ENCODE results near the gene SLCO1B3. TPM values are rescaled to one million over a fixed set of nuclear protein-coding genes. Genes with fewer than 3 reads are reported as not detected.
"Not testable (repeated sequence)": the region's sequence is repeated elsewhere in the genome, so short reads cannot be mapped to it uniquely, and the experiment has no call there.

The SLCO1B3 gene
- total RNA-seq, 1 experiment from 2014 or later: 13.2 TPM

- CTCF ChIA-PET: no interaction called here
- Histone ChIP-seq H3K9ac (ENCODE audit: low read length) (no peak overlapping the region), H3F3A (ENCODE audit: low read length, unreplicated experiment) (no peaks in the 10 kb centered on the region), H3K79me2 (ENCODE audit: low read length) (no peaks in the 10 kb centered on the region), H3K4me2 (ENCODE audit: low read length) (no peak overlapping the region), H4K20me1 (ENCODE audit: low read length) (no peaks in the 10 kb centered on the region), H3K4me3 (ENCODE audit: low read length) (no peak overlapping the region), H3K9me2 (replicated peaks; ENCODE audit: low read length) (no peaks in the 10 kb centered on the region), H3K9me3 (ENCODE audit: low read length) (no peaks in the 10 kb centered on the region), H3K36me3 (ENCODE audit: low read depth, low read length) (peaks cover 11% of the 10 kb centered on the region; the same call in 1 of the 2 replicates), H3K27ac (ENCODE audit: low read length) (no peak overlapping the region), H3K4me1 (ENCODE audit: insufficient read depth, low read length) (no peaks in the 10 kb centered on the region), H3K27me3 (ENCODE audit: low read length) (no peaks in the 10 kb centered on the region), H2AFZ (ENCODE audit: low read length) (no peak overlapping the region)
- DNase-seq (no peak), ATAC-seq (no peak)
- no TSS peak for BruUV-seq (replicated peaks)
- intact Hi-C loops (cut with micrococcal nuclease): no loop called here
- no peak for TF ChIP-seq EZH2phosphoT487 (IDR thresholded peaks at IDR 0.05; ENCODE audit: borderline replicate concordance, low read length)
- TF ChIP-seq EZH2 (IDR thresholded peaks at IDR 0.05; ENCODE audit: low read length, unreplicated experiment): no peak
- no peak for TF ChIP-seq CTCF (conservative IDR thresholded peaks at IDR 0.05; ENCODE audit: low read depth, low read length)
- POLR2A ChIA-PET (ENCODE audit: unreplicated experiment): no interaction called here
Observed at GRCh38 chr12:20778969-20779368, 31.5 kb upstream of the SLCO1B3 start.

GRCh38 chr12:20779971-20780370 is 30.5 kb upstream of the SLCO1B3 start:
- H3K9me3 ChIP-seq (ENCODE audit: low read length); intact Hi-C loops (cut with micrococcal nuclease); H3K27me3 ChIP-seq (ENCODE audit: low read length); DNase-seq; H3K4me1 ChIP-seq (ENCODE audit: insufficient read depth, low read length); H3K4me2 ChIP-seq (ENCODE audit: low read length); H3K27ac ChIP-seq (ENCODE audit: low read length); BruUV-seq (replicated peaks); H3K79me2 ChIP-seq (ENCODE audit: low read length); H3K9me2 ChIP-seq (replicated peaks; ENCODE audit: low read length); H4K20me1 ChIP-seq (ENCODE audit: low read length); H3K9ac ChIP-seq (ENCODE audit: low read length); H2AFZ ChIP-seq (ENCODE audit: low read length); H3F3A ChIP-seq (ENCODE audit: low read length, unreplicated experiment); H3K4me3 ChIP-seq (ENCODE audit: low read length); CTCF ChIA-PET; POLR2A ChIA-PET (ENCODE audit: unreplicated experiment); ATAC-seq: not testable (repeated sequence)
- peaks cover 11% of the 10 kb centered on the region; the same call in 1 of the 2 replicates for H3K36me3 ChIP-seq (ENCODE audit: low read depth, low read length)

GRCh38 chr12:20783796-20784357 is 26.6 kb upstream of the SLCO1B3 start:
- H3K27me3 ChIP-seq (ENCODE audit: low read length); H3K9me2 ChIP-seq (replicated peaks; ENCODE audit: low read length); H3K27ac ChIP-seq (ENCODE audit: low read length); H3K36me3 ChIP-seq (ENCODE audit: low read depth, low read length); ATAC-seq; H3K79me2 ChIP-seq (ENCODE audit: low read length); H3K4me1 ChIP-seq (ENCODE audit: insufficient read depth, low read length); H3K4me2 ChIP-seq (ENCODE audit: low read length); H3K9me3 ChIP-seq (ENCODE audit: low read length); H2AFZ ChIP-seq (ENCODE audit: low read length); POLR2A ChIA-PET (ENCODE audit: unreplicated experiment); BruUV-seq (replicated peaks); intact Hi-C loops (cut with micrococcal nuclease); H3K4me3 ChIP-seq (ENCODE audit: low read length); CTCF ChIA-PET; DNase-seq; H3F3A ChIP-seq (ENCODE audit: low read length, unreplicated experiment); H4K20me1 ChIP-seq (ENCODE audit: low read length); H3K9ac ChIP-seq (ENCODE audit: low read length): not testable (repeated sequence)

GRCh38 chr12:20792971-20793370 is 17.5 kb upstream of the SLCO1B3 start:
- Histone ChIP-seq H3K9ac (ENCODE audit: low read length) (no peak overlapping the region), H3K4me1 (ENCODE audit: insufficient read depth, low read length) (no peaks in the 10 kb centered on the region), H3F3A (ENCODE audit: low read length, unreplicated experiment) (no peaks in the 10 kb centered on the region), H3K9me2 (replicated peaks; ENCODE audit: low read length) (no peaks in the 10 kb centered on the region), H2AFZ (ENCODE audit: low read length) (no peak overlapping the region), H3K79me2 (ENCODE audit: low read length) (no peaks in the 10 kb centered on the region), H3K9me3 (ENCODE audit: low read length) (no peaks in the 10 kb centered on the region), H3K27ac (ENCODE audit: low read length) (no peak overlapping the region), H3K4me2 (ENCODE audit: low read length) (no peak overlapping the region), H3K4me3 (ENCODE audit: low read length) (no peak overlapping the region), H3K27me3 (ENCODE audit: low read length) (no peaks in the 10 kb centered on the region), H4K20me1 (ENCODE audit: low read length) (no peaks in the 10 kb centered on the region), H3K36me3 (ENCODE audit: low read depth, low read length) (peaks cover 26% of the 10 kb centered on the region)
- no peak for ATAC-seq
- intact Hi-C loops (cut with micrococcal nuclease): no loop called here
- DNase-seq: no peak
- ChIA-PET POLR2A (ENCODE audit: unreplicated experiment) (no interaction called here), CTCF (no interaction called here)
- no peak for TF ChIP-seq EZH2 (IDR thresholded peaks at IDR 0.05; ENCODE audit: low read length, unreplicated experiment)
- no TSS peak for BruUV-seq (replicated peaks)

Data from PC-3 (cell line).